Ishikawa (cell line): ENCODE results near the gene CD86.

Source experiments
- CEBPB ChIP-seq: IDR thresholded peaks from 2 replicates; pipeline ENCODE4 v1.6.1; 2012
- EP300 ChIP-seq: IDR thresholded peaks from 2 replicates; pipeline ENCODE4 v1.6.1; 2012; ENCODE audit warnings: borderline replicate concordance
- FOXM1 ChIP-seq: IDR thresholded peaks from 2 replicates; pipeline ENCODE4 v1.6.1; 2012; ENCODE audit warnings: low read depth, borderline replicate concordance
- MAX ChIP-seq: IDR thresholded peaks from 2 replicates; pipeline ENCODE4 v1.6.1; 2012
- NFIC ChIP-seq: IDR thresholded peaks from 2 replicates; pipeline ENCODE4 v1.6.1; 2012
- RAD21 ChIP-seq: IDR thresholded peaks from 2 replicates; pipeline ENCODE4 v1.6.1; 2012; ENCODE audit warnings: low read depth
- REST ChIP-seq: IDR thresholded peaks from 2 replicates; pipeline ENCODE4 v1.6.1; 2012; ENCODE audit warnings: low read depth, mild to moderate bottlenecking
- TEAD4 ChIP-seq: IDR thresholded peaks from 2 replicates; pipeline ENCODE4 v1.6.1; 2012
- USF1 ChIP-seq: IDR thresholded peaks from 2 replicates; pipeline ENCODE4 v1.6.1; 2012

GRCh38 chr3:122111974-122112373 is 56.8 kb downstream of the CD86 start:
- TF ChIP-seq FOXM1: no peak
- no peak for TF ChIP-seq NFIC
- no peak for TF ChIP-seq TEAD4
- no peak for TF ChIP-seq RAD21
- no peak for TF ChIP-seq EP300
- no peak for TF ChIP-seq REST
- TF ChIP-seq USF1: no peak
- no peak for TF ChIP-seq MAX
- no peak for TF ChIP-seq CEBPB
